SHP77 (cell line): ENCODE data around the gene CDKN2B.
"Not testable (repeated sequence)": the region's sequence is repeated elsewhere in the genome, so short reads cannot be mapped to it uniquely, and the experiment has no call there.

Source experiments
- DNase-seq, 2 experiments: peaks; one replicate each; lab custom pipeline; 2025; lab: John Stamatoyannopoulos, UW

Gene CDKN2B

GRCh38 chr9:22008717-22009505 lies at the start of gene CDKN2B:
Gene CDKN2B (minus strand): TSS chr9:22009305. CDS start chr9:22008953, 352 bp downstream.
- peak; percentile 75 to 79 for DNase-seq

GRCh38 chr9:22057972-22058371 lies 48.9 kb upstream of the CDKN2B start:
- not testable (repeated sequence) for DNase-seq

GRCh38 chr9:22056402-22056801 lies 47.3 kb upstream of the CDKN2B start:
- no peak for DNase-seq

GRCh38 chr9:22055090-22055489 lies 46.0 kb upstream of the CDKN2B start:
- DNase-seq = no peak

- no peak for DNase-seq
Measured at GRCh38 chr9:22054529-22054928, 45.4 kb upstream of the CDKN2B start.

- DNase-seq = no peak
Measured at GRCh38 chr9:22054076-22054475, 45.0 kb upstream of the CDKN2B start.

- DNase-seq = no peak
Measured at GRCh38 chr9:22053178-22053577, 44.1 kb upstream of the CDKN2B start.

GRCh38 chr9:22052376-22052945 lies 43.4 kb upstream of the CDKN2B start:
- DNase-seq = no peak

GRCh38 chr9:22050924-22051323 lies 41.8 kb upstream of the CDKN2B start:
- DNase-seq = no peak

- no peak for DNase-seq
Measured at GRCh38 chr9:22049411-22049810, 40.3 kb upstream of the CDKN2B start.

- DNase-seq = no peak
Measured at GRCh38 chr9:22047596-22047995, 38.5 kb upstream of the CDKN2B start.

- DNase-seq = no peak
Measured at GRCh38 chr9:22046243-22046885, 37.3 kb upstream of the CDKN2B start.

- no peak for DNase-seq
Measured at GRCh38 chr9:22045423-22045822, 36.3 kb upstream of the CDKN2B start.

- no peak for DNase-seq
Measured at GRCh38 chr9:22044583-22044982, 35.5 kb upstream of the CDKN2B start.

- DNase-seq = no peak
Measured at GRCh38 chr9:22043928-22044327, 34.8 kb upstream of the CDKN2B start.

- no peak for DNase-seq
Measured at GRCh38 chr9:22041775-22042174, 32.7 kb upstream of the CDKN2B start.

- DNase-seq = no peak
Measured at GRCh38 chr9:22041344-22041743, 32.2 kb upstream of the CDKN2B start.

- no peak for DNase-seq
Measured at GRCh38 chr9:22040760-22041159, 31.7 kb upstream of the CDKN2B start.

- DNase-seq = no peak
Measured at GRCh38 chr9:22039258-22039657, 30.2 kb upstream of the CDKN2B start.

- DNase-seq = no peak
Measured at GRCh38 chr9:22037954-22038690, 29.0 kb upstream of the CDKN2B start.

GRCh38 chr9:22036866-22037626 lies 27.9 kb upstream of the CDKN2B start:
- no peak for DNase-seq

- DNase-seq = no peak
Measured at GRCh38 chr9:22035591-22036011, 26.5 kb upstream of the CDKN2B start.
